Stimulated activated CD4-positive, alpha-beta T cell treated with anti-CD3 and anti-CD28 coated beads, Interleukin-15, amount 100 ng/mL, for 1 hour (primary cell): ENCODE data around the gene TMEM120B.
"Not testable (repeated sequence)": the region's sequence is repeated elsewhere in the genome, so short reads cannot be mapped to it uniquely, and the experiment has no call there.

ENCODE experiments used
- DNase-seq, 2 donors: peaks; one replicate each; pipeline ENCODE4 v3.0.0-alpha.2; 2020; ENCODE audit warnings: low read depth in 1 of 2, low spot score in 1 of 2

The TMEM120B gene

GRCh38 chr12:121712461-121713256, at the start of gene TMEM120B:
Gene TMEM120B, plus strand, starts transcription at chr12:121712752. Its CDS starts 144 bp downstream, at chr12:121712896.
- peak; percentile 75 to 81 for DNase-seq

- DNase-seq, result no peak
These were observed 49.0 kb upstream of the TMEM120B start for GRCh38 chr12:121663610-121663929.

GRCh38 chr12:121666829-121667228, 45.7 kb upstream of the TMEM120B start:
- DNase-seq, result not testable (repeated sequence)

GRCh38 chr12:121668750-121669520, 43.6 kb upstream of the TMEM120B start:
- peak; percentile 24 to 37 for DNase-seq

DNA sequence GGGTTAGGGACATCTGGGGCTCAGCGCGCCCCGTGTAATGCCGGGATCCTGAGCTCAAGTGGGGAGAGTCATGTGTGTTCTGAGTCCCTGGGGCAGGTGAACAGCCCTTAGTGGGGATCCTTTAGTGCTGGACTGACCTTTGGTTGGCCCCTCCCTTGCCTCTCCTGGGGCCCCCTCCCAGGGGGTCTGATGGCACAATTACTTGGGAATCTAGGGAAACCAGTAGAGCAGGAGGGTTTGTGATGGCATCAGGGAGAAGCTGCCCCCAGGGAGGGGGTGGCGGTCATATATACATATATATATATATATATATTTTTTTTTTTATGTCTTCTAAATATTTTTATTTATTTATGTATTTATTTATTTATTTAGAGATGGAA, 43.0 kb upstream of the TMEM120B start, which contains the start of gene MORN3:
TSS of gene MORN3 (minus strand) at position 134 of the 380 bp plus-strand sequence. CDS start 171 bp downstream, outside the sequence.
- DNase-seq, result no peak

DNA sequence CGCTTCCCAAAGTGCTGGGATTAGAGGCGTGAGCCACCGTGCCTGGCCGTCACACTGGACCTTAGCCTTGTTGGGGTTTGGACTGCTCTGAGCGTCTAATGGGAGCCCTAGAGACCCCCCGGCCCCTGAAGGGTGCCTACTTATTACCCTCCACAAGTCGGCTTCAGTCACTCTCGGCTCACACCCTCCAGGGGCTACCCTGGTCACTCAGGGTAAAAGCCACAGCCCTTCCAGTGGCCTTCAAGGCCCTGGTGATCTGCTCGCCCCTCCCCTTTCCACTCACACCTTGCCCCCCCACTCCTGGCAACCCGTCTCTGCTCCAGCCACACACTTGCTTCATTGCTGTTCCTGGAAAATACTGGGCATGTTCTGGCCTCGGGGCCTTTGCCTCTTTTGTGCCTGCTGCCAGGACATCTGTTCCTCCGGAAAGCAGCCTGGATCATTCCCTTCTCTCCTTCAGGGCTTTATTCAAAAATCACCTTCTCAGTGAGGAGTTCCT, 39.5 kb upstream of the TMEM120B start:
- DNase-seq, result no peak

DNA sequence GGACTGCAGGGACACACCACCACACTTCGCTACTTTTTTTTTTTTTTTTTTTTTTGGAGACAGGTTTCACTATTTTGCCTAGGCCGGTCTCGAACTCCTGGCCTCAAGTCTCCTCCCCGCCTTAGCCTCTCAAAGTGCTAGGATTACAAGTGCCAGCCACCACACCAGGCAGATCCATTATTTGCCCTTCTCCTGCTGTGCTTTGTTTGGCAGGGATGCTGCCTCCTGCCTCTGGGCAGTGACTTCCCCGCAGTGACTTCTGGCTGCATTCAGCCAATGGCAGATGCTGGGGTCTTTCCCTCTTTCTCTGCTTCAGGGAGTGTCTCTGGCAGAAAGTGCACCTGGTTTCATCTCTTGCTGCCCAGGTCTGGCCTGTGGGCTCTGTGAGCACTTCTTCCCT, 36.4 kb upstream of the TMEM120B start:
- no peak for DNase-seq

DNA sequence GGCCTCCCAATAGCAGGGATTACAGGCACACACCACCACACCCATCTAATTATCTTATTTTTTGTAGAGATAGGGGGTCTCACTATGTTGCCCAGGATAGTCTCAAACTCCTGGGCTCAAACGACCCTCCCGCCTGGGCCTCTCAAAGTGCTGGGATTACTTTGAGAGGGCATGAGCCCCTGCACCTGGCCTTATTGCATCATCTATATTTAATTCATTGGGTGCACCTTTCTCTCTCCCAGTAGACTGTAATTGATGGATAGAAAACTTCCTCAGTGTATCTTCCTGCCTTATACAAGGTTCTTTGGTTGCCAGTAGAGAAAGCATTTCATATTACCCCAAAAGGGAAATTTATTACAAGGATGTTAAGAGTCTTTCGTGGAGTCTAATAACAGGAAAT, 34.2 kb upstream of the TMEM120B start:
- DNase-seq, result no peak

DNA sequence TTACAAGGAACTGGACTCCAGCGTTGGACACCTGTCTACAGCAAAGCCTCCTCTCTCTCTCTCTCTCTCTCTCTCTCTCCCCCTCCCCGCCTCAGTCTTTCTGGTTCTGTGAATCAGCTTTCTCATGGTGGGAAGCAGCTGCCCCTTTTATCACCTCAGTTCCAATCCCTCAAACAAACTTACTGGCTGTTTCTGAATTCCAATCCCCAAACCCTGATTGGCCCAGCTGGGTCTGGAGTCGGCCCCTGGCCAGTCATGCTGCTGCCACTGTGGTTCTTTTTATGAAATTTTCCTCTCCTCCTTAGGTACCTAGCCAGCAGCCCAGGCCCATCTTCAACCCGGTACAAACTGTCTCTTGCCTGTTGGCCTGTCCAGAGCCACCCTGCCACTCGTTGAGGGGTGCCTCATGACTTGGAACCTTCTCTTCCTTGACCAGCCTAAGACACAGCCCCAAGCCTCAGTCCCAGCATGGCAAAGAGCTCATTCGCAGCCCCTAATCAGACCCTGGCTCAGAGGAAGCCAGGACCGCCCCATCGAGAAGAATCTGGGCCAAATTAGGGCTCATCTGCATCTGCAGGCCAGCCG, 33.7 kb upstream of the TMEM120B start:
- DNase-seq, result no peak

DNA sequence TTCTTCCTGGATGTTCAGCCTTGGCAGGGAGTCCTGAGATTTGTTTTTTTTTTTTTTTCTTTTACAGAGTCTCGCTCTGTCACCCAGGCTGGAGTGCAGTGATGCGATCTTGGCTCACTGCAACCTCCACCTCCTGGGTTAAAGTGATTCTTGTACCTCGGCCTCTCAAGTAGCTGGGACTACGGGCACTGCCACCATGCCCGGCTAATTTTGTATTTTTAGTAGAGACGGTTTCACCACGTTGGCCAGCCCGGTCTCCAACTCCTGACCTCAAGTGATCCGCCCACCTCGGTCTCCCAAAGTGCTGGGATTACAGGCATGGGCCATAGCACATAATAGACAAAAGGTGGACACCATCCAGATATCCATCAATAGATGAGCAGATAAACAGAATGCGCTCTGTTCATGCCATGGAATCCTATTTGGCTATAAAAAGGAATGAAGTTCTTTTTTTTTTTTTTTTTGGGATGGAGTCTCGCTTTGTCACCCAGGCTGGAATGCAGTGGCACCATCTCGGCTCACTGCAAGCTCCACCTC, 32.8 kb upstream of the TMEM120B start:
- DNase-seq, result not testable (repeated sequence)

GRCh38 chr12:121688966-121689365, 23.6 kb upstream of the TMEM120B start:
- DNase-seq, result no peak

GRCh38 chr12:121689430-121689829, 23.1 kb upstream of the TMEM120B start:
- no peak for DNase-seq

DNA sequence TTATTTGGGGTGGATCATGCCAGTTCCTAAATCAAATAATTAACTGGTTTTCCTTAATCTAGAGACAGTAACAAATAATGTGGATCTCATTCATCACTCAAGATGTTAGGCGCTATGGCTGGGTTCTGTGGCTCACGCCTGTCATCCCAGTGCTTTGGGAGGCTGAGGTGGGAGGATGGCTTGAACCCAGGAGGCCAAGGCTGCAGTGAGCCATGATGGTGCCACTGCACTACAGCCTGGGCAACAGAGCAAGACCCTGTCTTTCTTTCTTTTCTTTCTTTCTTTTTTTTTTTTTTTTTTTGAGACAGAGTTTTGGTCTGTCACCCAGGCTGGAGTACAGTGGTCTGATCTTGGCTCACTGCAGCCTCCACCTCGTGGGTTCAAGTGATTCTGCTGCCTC, 19.8 kb upstream of the TMEM120B start:
- DNase-seq, result not testable (repeated sequence)

GRCh38 chr12:121693155-121693687, 19.3 kb upstream of the TMEM120B start:
- DNase-seq, result no peak

- DNase-seq, result no peak
These were observed 15.4 kb upstream of the TMEM120B start for GRCh38 chr12:121697093-121697698.

- not testable (repeated sequence) for DNase-seq
These were observed 14.7 kb upstream of the TMEM120B start for GRCh38 chr12:121697861-121698260.

DNA sequence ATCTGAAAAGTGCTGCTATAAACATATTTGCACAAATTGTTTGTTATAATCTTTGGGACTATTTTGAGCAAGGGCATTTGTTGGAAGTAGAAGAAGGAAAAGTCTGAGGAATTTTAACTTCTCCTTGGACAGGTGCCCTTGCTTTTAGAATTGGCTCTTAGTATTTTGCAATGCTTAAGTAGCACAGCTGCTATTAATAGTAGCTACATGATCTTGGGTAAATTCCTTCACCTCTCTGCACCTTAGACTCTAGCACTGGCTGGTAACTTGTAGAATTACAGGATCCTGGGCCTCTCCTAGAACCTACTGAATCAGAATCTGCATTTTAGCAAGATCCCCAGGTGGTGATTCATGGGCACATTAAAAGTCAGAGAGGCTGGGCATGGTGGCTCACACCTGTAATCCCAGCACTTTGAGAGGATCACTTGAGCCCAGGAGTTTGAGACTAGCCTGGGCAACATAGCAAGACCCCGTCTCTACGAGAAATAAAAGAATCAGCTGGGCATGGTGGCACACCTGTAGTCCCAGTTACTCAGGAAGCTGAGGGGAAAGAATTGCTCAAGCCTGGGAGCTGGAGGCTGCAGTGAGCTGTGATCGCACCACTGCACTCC, 10.8 kb upstream of the TMEM120B start:
- no peak for DNase-seq

- DNase-seq, result no peak
These were observed 9.6 kb upstream of the TMEM120B start for GRCh38 chr12:121702944-121703343.

- no peak for DNase-seq
These were observed 7.0 kb upstream of the TMEM120B start for GRCh38 chr12:121705514-121705913.

DNA sequence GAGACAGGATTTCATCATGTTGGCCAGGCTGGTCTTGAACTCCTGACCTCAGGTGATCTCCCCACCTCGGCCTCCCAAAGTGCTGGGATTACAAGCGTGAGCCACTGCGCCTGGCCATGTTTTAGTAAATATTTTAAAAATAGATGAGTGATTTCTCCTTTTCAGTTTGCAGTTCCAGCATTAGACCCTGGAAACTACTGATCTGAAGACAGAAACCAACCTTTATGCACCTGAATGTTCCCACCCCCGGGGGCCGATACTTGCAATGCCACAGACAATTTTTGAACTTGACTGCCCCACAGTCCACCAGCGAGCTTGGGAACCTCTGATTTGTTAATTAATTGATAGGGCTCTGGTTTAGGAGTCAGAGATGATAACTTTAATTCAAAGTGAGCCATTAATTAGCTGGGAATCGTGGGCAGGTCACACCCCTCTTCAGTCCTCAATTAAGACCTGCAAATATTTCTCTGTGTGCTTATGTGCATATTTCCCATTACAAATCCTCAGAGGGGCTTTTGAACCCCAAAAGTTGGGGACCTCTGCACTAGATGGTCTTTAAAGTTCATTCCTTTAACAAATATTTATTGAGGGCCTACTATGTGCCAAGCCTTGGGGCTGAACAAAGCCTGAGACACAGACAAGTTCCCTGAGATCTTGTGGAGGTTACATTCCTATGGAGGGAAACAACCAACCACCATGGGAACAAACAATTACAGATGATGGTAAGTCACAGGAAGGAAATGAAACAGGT, 4.1 kb upstream of the TMEM120B start:
- no peak for DNase-seq
